AG04450 (cell line): ENCODE results near the gene CAPN12. TPM values are rescaled to one million over a fixed set of nuclear protein-coding genes. Genes with fewer than 3 reads are reported as not detected.
A peak's percentile ranks its signal among the peaks of the same experiment; 100 is the strongest.

Experiments used
- CTCF ChIA-PET: fragments of 300-600, 350-600 bp; formaldehyde crosslinking; extraction: SDS; loops from one replicate; lab custom pipeline; 2022; ENCODE audit warnings: antibody characterized with exemption, inconsistent platforms; lab: Charles Lee
- POLR2A ChIA-PET: fragments of 350-600 bp; formaldehyde crosslinking; extraction: SDS; loops from one replicate; lab custom pipeline; 2021; ENCODE audit warnings: antibody characterized with exemption, inconsistent platforms; lab: Yijun Ruan, JAX
- DNase-seq: peaks from one replicate; pipeline ENCODE4 v3.0.0-alpha.2; 2011; ENCODE audit warnings: low read depth, low spot score
- H3K27ac ChIP-seq: one replicate; pipeline ENCODE4 v1.5.1; 2012; ENCODE audit warnings: low read depth, low read length, control low read depth
- H3K27me3 ChIP-seq: one replicate; pipeline ENCODE4 v1.6.0; 2012; ENCODE audit warnings: low read length; ENCODE audit not compliant: control insufficient read depth, insufficient read depth
- H3K4me3 ChIP-seq: 2 replicates; pipeline ENCODE4 v1.5.1; 2011; ENCODE audit warnings: mild to moderate bottlenecking, low read depth, low read length, control low read depth
- H3K9me3 ChIP-seq: 2 replicates; pipeline ENCODE4 v1.5.1; 2012; ENCODE audit warnings: low read length; ENCODE audit not compliant: control insufficient read depth, insufficient read depth
- CTCF ChIP-seq: IDR thresholded peaks from 2 replicates; pipeline ENCODE4 v1.5.1; 2011; ENCODE audit warnings: low read depth, low read length, control low read depth, inconsistent platforms
- polyA plus RNA-seq: library from polyadenylated mRNA; depleted of rRNA; stranded (reverse); fragments of >200 nt; gene quantifications from 2 replicates; pipeline ENCODE4 v1.2.3, GENCODE V29; 2011

Gene CAPN12
- polyA plus RNA-seq, 1 experiment, result 0.69 TPM

GRCh38 chr19:38692458-38693379 lies 51.6 kb downstream of the CAPN12 start:
- DNase-seq, result no peak
- peak overlapping the region; percentile 94 for H3K27ac ChIP-seq
- no peak for TF ChIP-seq CTCF
- H3K9me3 ChIP-seq, result no peaks in the 10 kb centered on the region
- no peak overlapping the region for H3K4me3 ChIP-seq
- ChIA-PET POLR2A (interaction anchor here (0.6 to 3.1 kb wide), 7 partner anchors 9 to 74 kb away, joined by 3 to 12 read pairs (median 3); partner anchors contain the start of genes ACTN4 and EIF3K), CTCF (interaction anchor here (0.6 to 2.1 kb wide), 4 partner anchors 10 to 290 kb away, joined by 3 to 7 read pairs (median 6); partner anchors contain the start of gene FAM98C)
- H3K27me3 ChIP-seq, result no peaks in the 10 kb centered on the region

GRCh38 chr19:38691938-38692457 lies 52.3 kb downstream of the CAPN12 start:
- DNase-seq, result peak; percentile 55
- Histone ChIP-seq H3K9me3 (no peaks in the 10 kb centered on the region), H3K27me3 (no peaks in the 10 kb centered on the region), H3K27ac (peak overlapping the region; percentile 94), H3K4me3 (no peak overlapping the region)
- no peak for TF ChIP-seq CTCF
- ChIA-PET POLR2A (interaction anchor here (0.6 to 3.1 kb wide), 5 partner anchors 8 to 44 kb away, joined by 3 to 12 read pairs (median 3); partner anchors contain the start of gene ACTN4), CTCF (interaction anchor here (1.3 to 2.1 kb wide), 2 partner anchors 9 to 289 kb away, joined by 3 to 7 read pairs; partner anchors contain the start of gene FAM98C)

GRCh38 chr19:38690832-38691231 lies 53.4 kb downstream of the CAPN12 start:
- H3K9me3 ChIP-seq, result no peaks in the 10 kb centered on the region
- no peaks in the 10 kb centered on the region for H3K27me3 ChIP-seq
- DNase-seq, result no peak
- H3K4me3 ChIP-seq, result no peak overlapping the region
- no peak overlapping the region for H3K27ac ChIP-seq
- TF ChIP-seq CTCF, result no peak
- POLR2A ChIA-PET, result interaction anchor here (0.6 to 1.2 kb wide), 3 partner anchors 10 to 176 kb away, joined by 3 to 4 read pairs (median 3); no protein-coding TSS in a partner anchor
- CTCF ChIA-PET, result interaction anchor here (1.3 kb wide), 1 partner anchor 288 kb away, joined by 3 read pairs; the partner anchor contains the start of gene FAM98C

- POLR2A ChIA-PET, result no interaction called here
- Histone ChIP-seq H3K27me3 (no peaks in the 10 kb centered on the region), H3K4me3 (no peak overlapping the region), H3K27ac (no peak overlapping the region), H3K9me3 (no peaks in the 10 kb centered on the region)
- DNase-seq, result no peak
- CTCF ChIA-PET, result no interaction called here
- no peak for TF ChIP-seq CTCF
These were observed 54.1 kb downstream of the CAPN12 start for GRCh38 chr19:38690146-38690545.
